Measurements from ENCODE around the gene CENPB. TPM values are rescaled to one million over a fixed set of nuclear protein-coding genes. Genes with fewer than 3 reads are reported as not detected.

The CENPB gene
- total RNA-seq, 1 donor from 2014 or later, result 46.4 TPM

- peaks cover 18 to 25% (median 23%) of the 10 kb centered on the region in 3 donors for H3K4me1 ChIP-seq (ENCODE audit: control insufficient read depth in 3 of 3, insufficient read depth in 3 of 3, low read length in 3 of 3)
- peak within 1 kb of the TSS; percentile 80 to 93 (median 88) for H3K4me3 ChIP-seq (ENCODE audit: low read length in 3 of 3)
- peak within 1 kb of the TSS; percentile 99 for H3K27ac ChIP-seq (ENCODE audit: low read depth, low read length)
- H3K36me3 ChIP-seq (ENCODE audit: control insufficient read depth in 3 of 3, insufficient read depth in 3 of 3, low read length in 3 of 3), result peaks cover 29 to 32% (median 30%) of the 10 kb centered on the region in 3 donors
- H3K9me3 ChIP-seq (ENCODE audit: control insufficient read depth in 3 of 3, low read length in 3 of 3), result peaks cover 0 to 3% (median 0%) of the 10 kb centered on the region in 3 donors
- H3K9ac ChIP-seq (ENCODE audit: low read depth in 1 of 3, low read length in 3 of 3), result peak within 1 kb of the TSS; percentile 91 to 99 (median 94)
- H3K27me3 ChIP-seq (ENCODE audit: control insufficient read depth in 3 of 3, insufficient read depth in 3 of 3, low read length in 3 of 3), result no peaks in the 10 kb centered on the region
Measured at GRCh38 chr20:3820048-3820900, 33.7 kb upstream of the CENPB start, which contains the start of gene AP5S1. Gene AP5S1 (plus strand): TSS chr20:3820547. CDS start chr20:3822118, 1,571 bp downstream.

DNA sequence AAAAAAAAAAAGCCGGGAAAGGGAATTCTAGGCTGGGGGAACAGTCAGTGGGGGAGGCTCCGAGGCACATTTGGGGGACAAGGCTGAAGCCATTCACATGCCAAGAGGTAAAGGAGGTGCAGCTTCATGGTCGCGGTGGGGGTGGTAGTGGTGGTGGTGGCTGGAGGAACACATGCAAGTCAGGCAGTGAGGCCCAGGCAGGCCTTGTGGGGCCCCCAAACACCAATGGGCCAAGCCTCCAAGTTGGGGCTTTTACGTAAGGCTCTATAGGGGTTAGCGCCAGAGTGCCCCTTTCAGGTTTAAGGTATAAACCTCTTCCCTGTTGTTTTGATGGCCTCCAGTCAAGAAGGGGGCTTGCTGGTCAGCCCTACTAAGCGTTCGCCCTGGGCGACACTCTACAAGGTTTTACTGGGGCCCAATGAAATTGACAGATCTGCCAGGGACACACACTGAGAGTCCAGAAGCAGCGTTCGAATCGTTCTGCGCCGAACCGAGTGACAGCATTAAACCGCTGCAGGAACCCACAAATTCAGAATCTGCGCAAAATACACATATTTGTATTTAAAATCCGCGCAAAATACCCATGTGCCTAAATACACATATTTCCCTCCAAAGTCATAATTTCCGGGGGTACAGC is 33.0 kb upstream of the CENPB start:
- H3K9ac ChIP-seq (ENCODE audit: low read depth in 1 of 3, low read length in 3 of 3), result peak overlapping the region; percentile 91 to 99 (median 94)
- no peaks in the 10 kb centered on the region for H3K27me3 ChIP-seq (ENCODE audit: control insufficient read depth in 3 of 3, insufficient read depth in 3 of 3, low read length in 3 of 3)
- peak overlapping the region; percentile 99 for H3K27ac ChIP-seq (ENCODE audit: low read depth, low read length)
- peaks cover 0 to 3% (median 0%) of the 10 kb centered on the region in 3 donors for H3K9me3 ChIP-seq (ENCODE audit: control insufficient read depth in 3 of 3, low read length in 3 of 3)
- H3K4me1 ChIP-seq (ENCODE audit: control insufficient read depth in 3 of 3, insufficient read depth in 3 of 3, low read length in 3 of 3), result peaks cover 18 to 25% (median 23%) of the 10 kb centered on the region in 3 donors
- peaks cover 24 to 25% (median 25%) of the 10 kb centered on the region in 3 donors for H3K36me3 ChIP-seq (ENCODE audit: control insufficient read depth in 3 of 3, insufficient read depth in 3 of 3, low read length in 3 of 3)
- peak overlapping the region; percentile 65 to 93 (median 88) for H3K4me3 ChIP-seq (ENCODE audit: low read length in 3 of 3)

- Histone ChIP-seq H3K4me1 (ENCODE audit: control insufficient read depth in 3 of 3, insufficient read depth in 3 of 3, low read length in 3 of 3) (peaks cover 18 to 25% (median 23%) of the 10 kb centered on the region in 3 donors), H3K27ac (ENCODE audit: low read depth, low read length) (peak overlapping the region; percentile 45), H3K36me3 (ENCODE audit: control insufficient read depth in 3 of 3, insufficient read depth in 3 of 3, low read length in 3 of 3) (peaks cover 14 to 15% (median 14%) of the 10 kb centered on the region in 3 donors), H3K4me3 (ENCODE audit: low read length in 3 of 3) (no peak overlapping the region), H3K9ac (ENCODE audit: low read depth in 1 of 3, low read length in 3 of 3) (peak overlapping the region in 2 of 3 donors; percentile 15 to 62), H3K27me3 (ENCODE audit: control insufficient read depth in 3 of 3, insufficient read depth in 3 of 3, low read length in 3 of 3) (no peaks in the 10 kb centered on the region), H3K9me3 (ENCODE audit: control insufficient read depth in 3 of 3, low read length in 3 of 3) (peaks cover 0 to 3% (median 0%) of the 10 kb centered on the region in 3 donors)
Measured at GRCh38 chr20:3818155-3819151, 31.9 kb upstream of the CENPB start.

- H3K27ac ChIP-seq (ENCODE audit: low read depth, low read length), result no peak overlapping the region
- peaks cover 32 to 34% (median 34%) of the 10 kb centered on the region in 3 donors for H3K4me1 ChIP-seq (ENCODE audit: control insufficient read depth in 3 of 3, insufficient read depth in 3 of 3, low read length in 3 of 3)
- no peaks in the 10 kb centered on the region for H3K27me3 ChIP-seq (ENCODE audit: control insufficient read depth in 3 of 3, insufficient read depth in 3 of 3, low read length in 3 of 3)
- H3K4me3 ChIP-seq (ENCODE audit: low read length in 3 of 3), result no peak overlapping the region
- H3K9me3 ChIP-seq (ENCODE audit: control insufficient read depth in 3 of 3, low read length in 3 of 3), result no peaks in the 10 kb centered on the region
- H3K36me3 ChIP-seq (ENCODE audit: control insufficient read depth in 3 of 3, insufficient read depth in 3 of 3, low read length in 3 of 3), result no peaks in the 10 kb centered on the region
- no peak overlapping the region for H3K9ac ChIP-seq (ENCODE audit: low read depth in 1 of 3, low read length in 3 of 3)
Measured at GRCh38 chr20:3815703-3816315, 29.3 kb upstream of the CENPB start.

GRCh38 chr20:3814928-3815495 is 28.5 kb upstream of the CENPB start:
- Histone ChIP-seq H3K9ac (ENCODE audit: low read depth in 1 of 3, low read length in 3 of 3) (no peak overlapping the region), H3K27ac (ENCODE audit: low read depth, low read length) (no peak overlapping the region), H3K27me3 (ENCODE audit: control insufficient read depth in 3 of 3, insufficient read depth in 3 of 3, low read length in 3 of 3) (no peaks in the 10 kb centered on the region), H3K36me3 (ENCODE audit: control insufficient read depth in 3 of 3, insufficient read depth in 3 of 3, low read length in 3 of 3) (no peaks in the 10 kb centered on the region), H3K9me3 (ENCODE audit: control insufficient read depth in 3 of 3, low read length in 3 of 3) (no peaks in the 10 kb centered on the region), H3K4me3 (ENCODE audit: low read length in 3 of 3) (no peak overlapping the region), H3K4me1 (ENCODE audit: control insufficient read depth in 3 of 3, insufficient read depth in 3 of 3, low read length in 3 of 3) (peaks cover 32 to 37% (median 36%) of the 10 kb centered on the region in 3 donors)

DNA sequence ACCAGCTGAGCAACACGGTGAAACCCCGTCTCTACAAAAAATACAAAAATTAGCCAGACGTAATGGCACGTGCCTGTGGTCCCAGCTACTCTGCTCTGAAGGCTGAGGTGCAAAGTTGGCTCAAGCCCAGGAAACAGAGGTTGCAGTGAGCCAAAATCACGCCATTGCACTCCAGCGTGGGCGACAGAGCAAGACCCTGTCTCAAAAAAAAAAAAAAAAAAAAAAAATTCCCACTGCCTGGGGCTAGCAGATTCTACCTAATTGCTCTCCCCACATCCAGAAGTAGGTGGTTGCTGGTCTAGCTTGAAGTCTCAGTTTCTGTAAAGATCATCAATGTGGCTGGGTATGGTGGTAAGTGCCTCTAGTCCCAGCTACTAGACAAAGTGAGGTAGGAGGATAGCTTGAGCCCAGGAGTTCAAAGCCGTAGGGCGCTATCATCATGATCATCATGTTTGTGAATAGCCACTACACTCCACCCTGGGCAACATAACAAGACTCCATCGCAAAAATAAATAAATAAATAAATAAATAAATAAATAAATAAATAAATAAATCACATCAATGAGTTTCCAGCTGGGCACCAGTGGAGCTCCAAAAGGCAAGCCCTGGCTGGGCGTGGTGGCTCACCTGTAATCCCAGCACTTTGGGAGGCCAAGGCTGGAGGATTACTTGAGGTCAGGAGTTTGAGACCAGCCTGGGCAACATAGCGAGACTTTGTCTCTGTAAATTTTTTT is 27.5 kb upstream of the CENPB start:
- no peak overlapping the region for H3K27ac ChIP-seq (ENCODE audit: low read depth, low read length)
- no peaks in the 10 kb centered on the region for H3K9me3 ChIP-seq (ENCODE audit: control insufficient read depth in 3 of 3, low read length in 3 of 3)
- H3K4me3 ChIP-seq (ENCODE audit: low read length in 3 of 3), result no peak overlapping the region
- H3K4me1 ChIP-seq (ENCODE audit: control insufficient read depth in 3 of 3, insufficient read depth in 3 of 3, low read length in 3 of 3), result peaks cover 23 to 31% (median 29%) of the 10 kb centered on the region in 3 donors
- H3K9ac ChIP-seq (ENCODE audit: low read depth in 1 of 3, low read length in 3 of 3), result no peak overlapping the region
- H3K36me3 ChIP-seq (ENCODE audit: control insufficient read depth in 3 of 3, insufficient read depth in 3 of 3, low read length in 3 of 3), result no peaks in the 10 kb centered on the region
- no peaks in the 10 kb centered on the region for H3K27me3 ChIP-seq (ENCODE audit: control insufficient read depth in 3 of 3, insufficient read depth in 3 of 3, low read length in 3 of 3)

DNA sequence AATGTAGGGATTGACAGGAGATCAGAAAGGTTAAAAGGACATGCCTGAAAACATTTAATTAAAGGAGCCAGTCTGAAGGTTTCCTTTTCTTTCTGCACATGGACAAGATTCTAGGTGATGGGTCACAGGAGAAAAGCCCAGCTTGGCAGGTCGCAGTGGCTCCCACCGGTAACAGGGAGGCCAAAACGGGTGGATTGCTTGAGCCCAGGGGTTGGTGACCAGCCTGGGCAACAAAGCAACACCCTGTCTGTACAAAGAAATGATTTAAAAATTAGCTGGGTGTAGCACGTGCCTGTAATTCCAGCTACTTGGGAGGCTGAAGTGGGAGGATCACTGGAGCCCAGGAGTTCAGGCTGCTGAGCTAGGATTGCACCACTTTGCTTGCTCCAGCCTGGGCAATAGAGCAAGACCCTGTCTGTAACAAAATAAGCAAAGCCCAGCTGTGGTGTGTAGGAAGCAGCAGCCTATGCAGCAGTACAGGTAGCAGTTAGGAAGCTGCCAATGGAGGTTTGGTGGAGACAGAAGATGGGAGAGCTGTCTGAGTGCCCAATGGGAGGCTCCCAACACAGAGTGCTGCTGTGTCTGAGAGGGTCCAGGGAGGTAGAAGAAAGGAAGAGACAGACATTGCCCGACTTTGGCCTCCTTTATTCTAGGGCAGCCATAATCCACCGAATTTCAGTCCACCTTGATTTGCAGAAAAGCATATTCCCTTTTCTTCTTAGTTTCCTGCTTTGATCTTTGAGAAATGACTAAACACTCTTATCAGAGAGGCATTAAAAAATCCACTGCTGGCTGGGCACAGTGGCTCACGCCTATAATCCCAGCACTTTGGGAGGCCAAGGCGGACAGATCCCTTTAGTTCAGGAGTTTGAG is 26.7 kb upstream of the CENPB start:
- Histone ChIP-seq H3K27ac (ENCODE audit: low read depth, low read length) (peak overlapping the region; percentile 83), H3K9ac (ENCODE audit: low read depth in 1 of 3, low read length in 3 of 3) (peak overlapping the region in 1 of 3 donors; percentile 57), H3K4me3 (ENCODE audit: low read length in 3 of 3) (no peak overlapping the region), H3K9me3 (ENCODE audit: control insufficient read depth in 3 of 3, low read length in 3 of 3) (no peaks in the 10 kb centered on the region), H3K4me1 (ENCODE audit: control insufficient read depth in 3 of 3, insufficient read depth in 3 of 3, low read length in 3 of 3) (peaks cover 15 to 28% (median 26%) of the 10 kb centered on the region in 3 donors), H3K27me3 (ENCODE audit: control insufficient read depth in 3 of 3, insufficient read depth in 3 of 3, low read length in 3 of 3) (no peaks in the 10 kb centered on the region), H3K36me3 (ENCODE audit: control insufficient read depth in 3 of 3, insufficient read depth in 3 of 3, low read length in 3 of 3) (no peaks in the 10 kb centered on the region)

DNA sequence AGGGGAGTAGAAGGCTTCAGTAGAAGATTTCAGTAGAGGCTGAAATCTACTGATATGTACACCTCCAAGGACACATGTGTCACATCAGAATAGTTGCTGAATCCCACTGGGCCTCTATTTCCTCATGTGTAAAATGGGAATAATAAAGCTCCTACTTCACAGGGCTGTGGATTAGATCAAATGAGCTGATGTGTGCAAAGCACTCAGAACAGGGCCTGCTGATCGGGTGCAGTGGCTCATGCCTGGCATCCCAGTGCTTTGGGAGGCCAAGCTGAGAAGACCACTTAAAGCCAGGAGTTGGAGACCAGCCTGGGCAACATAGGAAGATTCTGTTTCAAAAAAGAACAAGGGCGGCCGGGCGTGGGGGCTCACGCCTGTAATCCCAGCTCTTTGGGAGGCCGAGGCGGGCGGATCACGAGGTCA is 25.7 kb upstream of the CENPB start:
- Histone ChIP-seq H3K27me3 (ENCODE audit: control insufficient read depth in 3 of 3, insufficient read depth in 3 of 3, low read length in 3 of 3) (no peaks in the 10 kb centered on the region), H3K9me3 (ENCODE audit: control insufficient read depth in 3 of 3, low read length in 3 of 3) (no peaks in the 10 kb centered on the region), H3K36me3 (ENCODE audit: control insufficient read depth in 3 of 3, insufficient read depth in 3 of 3, low read length in 3 of 3) (no peaks in the 10 kb centered on the region), H3K9ac (ENCODE audit: low read depth in 1 of 3, low read length in 3 of 3) (peak overlapping the region in 2 of 3 donors; percentile 58 to 87), H3K27ac (ENCODE audit: low read depth, low read length) (peak overlapping the region; percentile 83), H3K4me1 (ENCODE audit: control insufficient read depth in 3 of 3, insufficient read depth in 3 of 3, low read length in 3 of 3) (peaks cover 24 to 35% (median 32%) of the 10 kb centered on the region in 3 donors), H3K4me3 (ENCODE audit: low read length in 3 of 3) (peak overlapping the region in 2 of 3 donors; percentile 43 to 49)

Measured in skeletal muscle tissue (tissue), 4 donors.